Head of caudate nucleus (tissue), 42 donors: ENCODE results near the gene NAALADL2.

Source experiments
- DNase-seq, 42 donors: peaks; one replicate each; pipeline versions ENCODE4 v3.0.0 to v3.0.0-alpha.2; 2020 to 2021; ENCODE audit warnings: mixed read lengths in 7 of 42
- intact Hi-C: fragments of 100-400 bp; cut with DNase I; formaldehyde crosslinking; loops from one replicate; pipeline ENCODE4 v1.15.0; 2022

The NAALADL2 gene

GRCh38 chr3:174883881-174884675, 24.9 kb downstream of the NAALADL2 start:
- intact Hi-C loops = no loop called here
- DNase-seq = no peak

GRCh38 chr3:174884776-174885568, 25.8 kb downstream of the NAALADL2 start:
- DNase-seq = no peak
- intact Hi-C loops = no loop called here

GRCh38 chr3:174891524-174892203, 32.5 kb downstream of the NAALADL2 start:
- no peak for DNase-seq
- intact Hi-C loops = no loop called here

GRCh38 chr3:174907027-174907426, 47.9 kb downstream of the NAALADL2 start:
- intact Hi-C loops = no loop called here
- DNase-seq = no peak

- no peak for DNase-seq
- intact Hi-C loops = no loop called here
These were observed 48.7 kb downstream of the NAALADL2 start for GRCh38 chr3:174907628-174908407.

- intact Hi-C loops = no loop called here
- DNase-seq = no peak
These were observed 72.6 kb downstream of the NAALADL2 start for GRCh38 chr3:174931473-174932353.

- intact Hi-C loops = no loop called here
- no peak for DNase-seq
These were observed 77.5 kb downstream of the NAALADL2 start for GRCh38 chr3:174936590-174936989.

GRCh38 chr3:174937478-174937877, 78.3 kb downstream of the NAALADL2 start:
- no peak for DNase-seq
- intact Hi-C loops = no loop called here

GRCh38 chr3:174938102-174938501, 79.0 kb downstream of the NAALADL2 start:
- intact Hi-C loops = no loop called here
- no peak for DNase-seq

GRCh38 chr3:174940151-174940550, 81.0 kb downstream of the NAALADL2 start:
- no peak for DNase-seq
- intact Hi-C loops = no loop called here

- DNase-seq = no peak
- intact Hi-C loops = no loop called here
These were observed 86.1 kb downstream of the NAALADL2 start for GRCh38 chr3:174945276-174945675.

- DNase-seq = no peak
- intact Hi-C loops = no loop called here
These were observed 86.8 kb downstream of the NAALADL2 start for GRCh38 chr3:174945951-174946350.

- intact Hi-C loops = no loop called here
- no peak for DNase-seq
These were observed 90.4 kb downstream of the NAALADL2 start for GRCh38 chr3:174949523-174949922.

- intact Hi-C loops = no loop called here
These were observed 91.9 kb downstream of the NAALADL2 start for GRCh38 chr3:174951034-174951433.

GRCh38 chr3:174951498-174952005, 92.4 kb downstream of the NAALADL2 start:
- DNase-seq = no peak
- intact Hi-C loops = no loop called here

More at GRCh38 chr3:174951034-174951433, 91.9 kb downstream of the NAALADL2 start:
- DNase-seq = no peak

- no peak for DNase-seq
- intact Hi-C loops = no loop called here
These were observed 93.9 kb downstream of the NAALADL2 start for GRCh38 chr3:174953068-174953467.

- no peak for DNase-seq
These were observed 96.4 kb downstream of the NAALADL2 start for GRCh38 chr3:174955513-174956016.

GRCh38 chr3:174957081-174957480, 97.9 kb downstream of the NAALADL2 start:
- no peak for DNase-seq
- intact Hi-C loops = no loop called here

More at GRCh38 chr3:174955513-174956016, 96.4 kb downstream of the NAALADL2 start:
- intact Hi-C loops = no loop called here
